ENCODE data around the gene GLT1D1.

DNA sequence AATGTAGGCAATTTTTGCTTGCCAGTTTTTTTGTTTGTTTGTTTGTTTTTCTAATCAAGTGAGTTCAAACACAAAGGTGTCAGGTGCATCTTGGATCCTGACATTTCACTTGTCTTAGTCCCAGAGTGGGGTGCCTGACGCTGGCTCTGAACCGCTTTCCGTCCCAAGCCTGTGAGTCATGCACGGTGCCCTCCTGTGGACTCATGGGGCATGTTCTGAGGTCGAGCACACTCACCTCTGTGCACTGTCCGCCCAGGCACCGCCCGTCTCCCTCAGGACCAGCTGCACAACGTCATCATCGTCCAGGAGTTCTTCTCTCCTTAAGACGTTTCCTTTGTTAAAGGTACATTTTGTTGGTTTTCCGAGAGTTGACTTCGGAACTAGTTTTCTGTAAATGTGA lies 98.2 kb downstream of the GLT1D1 start:
- no peak for TF ChIP-seq EZH2 (IDR thresholded peaks at IDR 0.05; ENCODE audit: borderline replicate concordance, low read length)
- TF ChIP-seq, protein P1, sequence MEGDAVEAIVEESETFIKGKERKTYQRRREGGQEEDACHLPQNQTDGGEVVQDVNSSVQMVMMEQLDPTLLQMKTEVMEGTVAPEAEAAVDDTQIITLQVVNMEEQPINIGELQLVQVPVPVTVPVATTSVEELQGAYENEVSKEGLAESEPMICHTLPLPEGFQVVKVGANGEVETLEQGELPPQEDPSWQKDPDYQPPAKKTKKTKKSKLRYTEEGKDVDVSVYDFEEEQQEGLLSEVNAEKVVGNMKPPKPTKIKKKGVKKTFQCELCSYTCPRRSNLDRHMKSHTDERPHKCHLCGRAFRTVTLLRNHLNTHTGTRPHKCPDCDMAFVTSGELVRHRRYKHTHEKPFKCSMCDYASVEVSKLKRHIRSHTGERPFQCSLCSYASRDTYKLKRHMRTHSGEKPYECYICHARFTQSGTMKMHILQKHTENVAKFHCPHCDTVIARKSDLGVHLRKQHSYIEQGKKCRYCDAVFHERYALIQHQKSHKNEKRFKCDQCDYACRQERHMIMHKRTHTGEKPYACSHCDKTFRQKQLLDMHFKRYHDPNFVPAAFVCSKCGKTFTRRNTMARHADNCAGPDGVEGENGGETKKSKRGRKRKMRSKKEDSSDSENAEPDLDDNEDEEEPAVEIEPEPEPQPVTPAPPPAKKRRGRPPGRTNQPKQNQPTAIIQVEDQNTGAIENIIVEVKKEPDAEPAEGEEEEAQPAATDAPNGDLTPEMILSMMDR (conservative IDR thresholded peaks at IDR 0.05 in 1 of 2, IDR thresholded peaks at IDR 0.05 in 1 of 2; ENCODE audit: extremely low read depth in 1 of 2, insufficient read depth in 1 of 2, low read depth in 1 of 2, low read length in 2 of 2) = no peak

Measured in mammary epithelial cell (primary cell).